Type B pancreatic cell (in vitro differentiated cells): ENCODE measurements around the gene ZCRB1. TPM values are rescaled to one million over a fixed set of nuclear protein-coding genes. Genes with fewer than 3 reads are reported as not detected.

ENCODE experiments used
- DNase-seq: peaks from one replicate; pipeline ENCODE4 v3.0.0; 2021; ENCODE audit warnings: mixed read lengths; ENCODE audit not compliant: unreplicated experiment; ENCODE audit errors: extremely low spot score
- H3K27ac Mint-ChIP-seq: 2 replicates; pipeline ENCODE4 v1.8.0; 2021; ENCODE audit warnings: mild to moderate bottlenecking, mixed read lengths
- H3K27me3 Mint-ChIP-seq: 2 replicates; pipeline ENCODE4 v1.8.0; 2021; ENCODE audit warnings: mixed read lengths
- H3K36me3 Mint-ChIP-seq: 2 replicates; pipeline ENCODE4 v1.8.0; 2021; ENCODE audit warnings: mixed read lengths
- H3K4me1 Mint-ChIP-seq: one replicate; pipeline ENCODE4 v1.8.0; 2021; ENCODE audit warnings: mixed read lengths; ENCODE audit not compliant: unreplicated experiment
- H3K4me3 Mint-ChIP-seq: 2 replicates; pipeline ENCODE4 v1.8.0; 2021; ENCODE audit warnings: mild to moderate bottlenecking, mixed read lengths
- H3K9me3 Mint-ChIP-seq: 2 replicates; pipeline ENCODE4 v1.8.0; 2021; ENCODE audit warnings: mixed read lengths
- CTCF ChIP-seq: fragments of 200-600 bp; sonication (generic); conservative IDR thresholded peaks from 2 replicates; pipeline ENCODE4 v1.5.0; 2021; ENCODE audit warnings: antibody characterized with exemption, mild to moderate bottlenecking
- total RNA-seq: library from RNA; stranded (reverse); gene quantifications from 2 replicates; pipeline ENCODE4 v1.2.1, GENCODE V29; 2021; ENCODE audit warnings: low replicate concordance

Gene ZCRB1
- total RNA-seq, 1 donor from 2014 or later = 45.1 TPM

- no peak for DNase-seq
- Mint-ChIP-seq H3K36me3 (no peaks in the 10 kb centered on the region), H3K27me3 (no peaks in the 10 kb centered on the region), H3K4me3 (no peak overlapping the region), H3K9me3 (no peaks in the 10 kb centered on the region), H3K27ac (no peak overlapping the region), H3K4me1 (no peaks in the 10 kb centered on the region)
- TF ChIP-seq CTCF = no peak
Measured at GRCh38 chr12:42288544-42288943, 37.4 kb downstream of the ZCRB1 start.

- H3K4me3 Mint-ChIP-seq = no peak overlapping the region
- H3K27me3 Mint-ChIP-seq = no peaks in the 10 kb centered on the region
- no peaks in the 10 kb centered on the region for H3K9me3 Mint-ChIP-seq
- no peak overlapping the region for H3K27ac Mint-ChIP-seq
- TF ChIP-seq CTCF = no peak
- H3K36me3 Mint-ChIP-seq = no peaks in the 10 kb centered on the region
- DNase-seq = no peak
- peaks cover 5% of the 10 kb centered on the region for H3K4me1 Mint-ChIP-seq
Measured at GRCh38 chr12:42286741-42287140, 39.2 kb downstream of the ZCRB1 start.

GRCh38 chr12:42285431-42285830 lies 40.5 kb downstream of the ZCRB1 start:
- Mint-ChIP-seq H3K27me3 (no peaks in the 10 kb centered on the region), H3K36me3 (no peaks in the 10 kb centered on the region), H3K9me3 (no peaks in the 10 kb centered on the region), H3K27ac (no peak overlapping the region), H3K4me3 (no peak overlapping the region), H3K4me1 (peaks cover 5% of the 10 kb centered on the region)
- DNase-seq = no peak
- TF ChIP-seq CTCF = no peak

- no peak for DNase-seq
- H3K9me3 Mint-ChIP-seq = no peaks in the 10 kb centered on the region
- H3K4me1 Mint-ChIP-seq = peaks cover 5% of the 10 kb centered on the region
- TF ChIP-seq CTCF = no peak
- H3K27me3 Mint-ChIP-seq = no peaks in the 10 kb centered on the region
- no peak overlapping the region for H3K4me3 Mint-ChIP-seq
- no peaks in the 10 kb centered on the region for H3K36me3 Mint-ChIP-seq
- H3K27ac Mint-ChIP-seq = no peak overlapping the region
Measured at GRCh38 chr12:42284876-42285275, 41.0 kb downstream of the ZCRB1 start.

- Mint-ChIP-seq H3K4me1 (peaks cover 5% of the 10 kb centered on the region), H3K27me3 (no peaks in the 10 kb centered on the region), H3K27ac (no peak overlapping the region), H3K36me3 (no peaks in the 10 kb centered on the region), H3K9me3 (no peaks in the 10 kb centered on the region), H3K4me3 (no peak overlapping the region)
- no peak for TF ChIP-seq CTCF
- no peak for DNase-seq
Measured at GRCh38 chr12:42284157-42284556, 41.7 kb downstream of the ZCRB1 start.

GRCh38 chr12:42283739-42284138 lies 42.2 kb downstream of the ZCRB1 start:
- TF ChIP-seq CTCF = no peak
- H3K36me3 Mint-ChIP-seq = no peaks in the 10 kb centered on the region
- H3K4me1 Mint-ChIP-seq = peaks cover 5% of the 10 kb centered on the region
- no peak overlapping the region for H3K4me3 Mint-ChIP-seq
- H3K27ac Mint-ChIP-seq = no peak overlapping the region
- no peaks in the 10 kb centered on the region for H3K9me3 Mint-ChIP-seq
- H3K27me3 Mint-ChIP-seq = no peaks in the 10 kb centered on the region
- DNase-seq = no peak
